Measurements from ENCODE around the gene MC3R.

MC3R gene

DNA sequence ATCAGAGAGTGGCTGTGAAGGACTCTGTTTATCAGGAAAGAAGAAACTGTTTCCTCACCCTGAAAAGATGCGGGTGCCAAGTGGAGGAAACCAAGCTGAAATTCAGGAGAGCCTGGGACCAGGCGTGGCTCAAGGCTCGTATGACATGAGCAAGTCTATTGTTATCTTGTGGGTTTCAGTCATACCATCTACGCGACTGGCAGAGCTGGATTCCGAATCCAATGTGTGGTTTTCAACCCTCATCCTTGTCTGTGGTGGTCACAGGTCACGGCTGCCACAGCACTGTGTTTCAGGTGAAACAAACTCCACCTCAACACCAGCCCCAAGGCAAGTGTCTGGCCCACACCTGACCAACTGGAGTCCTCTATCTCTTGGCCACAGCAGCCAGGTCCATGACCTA is 9.1 kb downstream of the MC3R start:
- DNase-seq, result no peak

DNA sequence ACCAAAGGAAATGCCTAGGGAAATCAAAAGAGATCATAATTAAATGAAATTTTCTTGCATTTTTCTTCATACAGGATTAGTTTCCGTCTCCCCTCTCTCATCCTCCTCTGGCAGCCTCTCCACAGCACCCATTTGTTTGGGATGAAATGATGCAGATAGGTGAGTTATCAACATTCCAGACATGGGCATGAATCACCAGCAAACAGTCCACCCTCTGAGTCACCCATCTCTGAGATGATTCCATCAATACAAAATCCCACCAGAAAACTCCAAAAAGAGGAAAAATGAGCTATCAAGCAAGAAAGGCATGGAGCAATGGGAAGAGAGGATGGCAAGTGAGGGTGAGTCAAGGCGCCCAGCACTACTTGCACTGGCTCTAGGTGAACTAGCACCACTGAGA is 11.4 kb downstream of the MC3R start:
- no peak for DNase-seq

DNA sequence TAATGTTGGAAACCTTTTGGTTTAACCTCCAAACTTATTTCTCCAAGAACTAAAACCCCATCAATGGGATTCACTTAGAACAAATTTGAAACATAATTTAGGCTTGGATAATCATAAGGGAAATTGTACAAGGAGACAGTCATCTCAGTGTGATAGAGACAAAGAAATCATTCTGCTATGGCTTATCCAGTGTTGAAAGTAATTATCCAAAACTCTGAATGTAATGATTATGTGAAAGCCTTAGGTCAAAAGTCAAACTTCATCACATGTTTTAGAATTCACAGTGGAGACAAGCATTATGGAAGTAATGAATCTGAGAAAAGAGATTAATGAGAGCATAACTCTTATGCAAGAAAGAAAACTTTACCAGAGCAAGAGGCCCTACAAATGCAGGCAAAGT is 20.0 kb downstream of the MC3R start:
- no peak for DNase-seq

DNA sequence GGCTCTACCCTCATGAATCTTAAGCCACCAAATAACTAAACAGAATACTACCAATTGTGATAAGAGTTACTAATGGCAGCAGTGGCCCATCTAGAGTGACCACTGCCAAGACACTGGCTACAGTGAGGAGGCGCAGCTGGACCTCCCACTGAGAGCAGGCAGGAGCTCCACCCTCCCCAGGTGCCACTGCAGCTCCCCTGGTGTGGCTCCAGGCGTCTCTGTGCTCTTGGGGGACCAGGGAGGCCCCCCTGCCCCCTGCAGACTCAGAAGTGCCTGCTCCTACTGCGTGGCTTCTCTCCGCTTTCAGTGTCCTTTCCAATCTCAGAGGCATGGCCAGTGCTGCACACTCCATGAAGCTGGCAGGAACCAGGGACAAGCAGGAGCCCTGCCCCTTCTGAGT is 23.4 kb downstream of the MC3R start:
- DNase-seq, result no peak

DNA sequence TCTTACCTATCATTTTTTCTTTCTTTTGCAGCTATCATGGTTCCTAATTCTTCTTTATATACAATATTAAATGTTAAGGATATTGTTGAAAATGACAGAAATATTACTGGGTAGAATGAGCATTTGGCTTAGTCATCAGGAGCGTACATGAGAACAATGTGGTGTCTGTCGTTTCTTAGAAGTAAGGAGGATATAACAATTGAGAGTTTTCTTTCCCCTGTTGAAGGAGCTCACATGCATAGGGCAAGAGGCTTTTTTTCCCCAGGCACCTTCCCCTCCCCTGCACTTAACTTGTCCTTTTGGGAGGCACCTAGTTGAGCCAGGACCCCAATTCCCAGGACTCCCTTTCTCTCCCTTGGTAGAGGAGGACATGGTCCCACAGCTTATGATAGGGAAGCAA is 25.0 kb downstream of the MC3R start:
- no peak for DNase-seq

DNA sequence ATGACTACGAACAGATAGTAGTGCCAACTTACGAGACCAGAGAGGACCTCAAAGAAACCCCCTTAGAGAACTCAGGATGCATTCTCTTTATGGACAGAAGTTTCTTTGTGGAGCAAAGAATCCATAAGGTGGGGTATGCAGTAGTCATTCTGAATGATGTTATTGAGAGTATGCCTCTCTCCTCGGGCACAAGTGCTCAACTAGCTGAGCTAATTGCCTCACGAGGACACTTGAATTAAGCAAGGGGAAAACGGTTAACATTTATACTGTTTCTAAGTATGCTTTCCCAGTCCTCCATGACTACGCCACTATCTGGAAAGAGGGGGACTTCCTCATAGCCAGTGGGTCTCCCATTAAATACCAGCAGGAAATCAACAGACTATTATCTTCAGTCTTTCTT is 25.6 kb downstream of the MC3R start:
- no peak for DNase-seq

DNA sequence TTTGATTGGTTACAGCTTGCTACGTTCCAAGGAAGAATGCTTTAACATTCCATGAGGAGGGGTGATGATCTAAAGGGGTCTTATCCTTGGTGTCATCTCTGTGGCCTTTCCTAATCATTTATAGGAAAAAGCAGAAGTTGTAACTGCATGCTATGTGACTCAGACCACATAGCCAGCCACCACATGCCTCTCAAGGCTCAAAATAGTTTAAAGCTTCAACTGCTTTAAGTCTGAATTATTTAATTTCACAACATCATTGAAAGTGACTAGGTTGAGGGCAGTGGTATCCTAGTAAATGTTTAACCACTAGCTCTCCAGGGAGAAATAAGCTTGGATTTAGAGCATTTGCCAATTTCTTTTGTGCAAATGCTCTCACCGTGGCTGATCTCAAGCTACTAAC is 29.7 kb downstream of the MC3R start:
- DNase-seq, result no peak

DNA sequence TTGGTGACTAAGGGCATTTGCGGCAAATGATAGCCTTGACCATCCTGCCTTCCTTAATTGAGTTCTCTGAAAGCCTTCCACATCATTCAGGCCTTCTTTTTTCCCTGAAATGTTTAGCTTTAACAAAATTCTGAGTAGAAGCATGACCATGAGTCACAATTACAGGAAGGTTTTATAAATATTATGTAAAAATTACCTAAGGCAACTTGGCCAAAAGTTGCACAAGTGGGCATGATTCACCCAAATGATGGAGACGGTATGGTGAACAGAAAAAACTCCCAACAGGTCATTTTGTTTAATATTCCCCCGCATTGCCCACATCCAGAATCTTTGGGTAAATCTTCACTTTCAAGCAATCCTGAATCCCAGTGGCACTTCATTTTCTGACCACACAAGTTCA is 37.0 kb downstream of the MC3R start:
- no peak for DNase-seq

DNA sequence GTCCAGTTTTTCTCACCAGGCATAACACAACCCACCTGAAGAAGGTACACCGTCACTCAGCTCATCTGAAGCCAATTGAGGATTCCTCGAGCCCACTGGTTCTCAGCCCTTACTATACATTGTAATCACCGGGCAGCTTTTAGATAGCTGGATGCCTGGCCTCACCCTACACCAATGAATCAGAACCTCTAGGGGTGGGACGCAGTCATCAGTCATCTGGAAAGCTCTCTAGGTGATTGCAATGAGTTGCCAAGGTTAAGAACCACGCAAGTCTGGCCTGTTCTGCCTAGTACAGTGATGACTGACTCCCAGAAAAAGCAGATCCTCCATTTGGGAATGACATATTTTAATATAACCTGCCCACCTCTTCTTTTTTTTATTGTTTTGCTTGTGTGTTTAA is 41.1 kb downstream of the MC3R start:
- DNase-seq, result no peak

DNA sequence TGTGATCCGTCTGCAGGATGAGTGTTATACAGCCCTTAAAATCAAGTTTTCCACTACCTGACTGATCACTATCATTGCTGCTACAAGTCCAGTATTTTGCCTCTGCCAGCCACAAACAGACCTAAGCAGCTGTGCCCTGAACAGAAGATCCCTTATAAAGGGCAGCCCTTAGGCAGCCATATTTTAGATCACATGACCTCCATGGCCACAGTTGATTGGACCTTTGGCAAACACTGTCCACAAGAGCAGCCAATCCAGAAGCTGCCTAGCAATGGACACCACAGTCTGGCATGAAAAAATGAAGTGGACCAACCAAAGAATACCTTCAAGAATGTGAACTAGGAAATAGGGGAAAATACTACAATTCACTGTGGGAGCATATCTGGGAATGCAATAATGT is 50.8 kb downstream of the MC3R start:
- no peak for DNase-seq

Data from stimulated activated CD4-positive, alpha-beta T cell treated with anti-CD3 and anti-CD28 coated beads, Interleukin-1b, Interleukin-23, amount 100 ng/mL, for 48 hours (primary cell).